Vagina (tissue), 2 donors: Measurements from ENCODE around the gene KIDINS220.

Source experiments
- CTCF ChIP-seq, 3 experiments: fragments of 450-650 bp in 2 of 3; fragments of 200-600 bp in 1 of 3; sonication (generic) in 1 of 3; IDR thresholded peaks; one replicate each; pipeline ENCODE4 v1.5.1; 2017 to 2019; ENCODE audit warnings: antibody characterized with exemption in 3 of 3, mild to moderate bottlenecking in 2 of 3, moderate library complexity in 2 of 3
- POLR2A ChIP-seq, 2 donors: fragments of 450-650 bp; IDR thresholded peaks; one replicate each; pipeline ENCODE4 v1.6.1; 2017; ENCODE audit warnings: antibody characterized with exemption in 2 of 2, mild to moderate bottlenecking in 2 of 2, moderate library complexity in 2 of 2
- POLR2AphosphoS5 ChIP-seq, 2 donors: sonication (generic); formaldehyde crosslinking; IDR thresholded peaks; one replicate each; pipeline ENCODE4 v1.9.0; 2017; ENCODE audit warnings: antibody characterized with exemption in 2 of 2, mild to moderate bottlenecking in 2 of 2, low read depth in 1 of 2; ENCODE audit not compliant: insufficient read depth in 1 of 2

- TF ChIP-seq CTCF (IDR thresholded peaks at IDR 0.05): no peak
- TF ChIP-seq POLR2A (IDR thresholded peaks at IDR 0.05): no peak
- no peak for TF ChIP-seq POLR2AphosphoS5 (IDR thresholded peaks at IDR 0.05; ENCODE audit: insufficient read depth in 1 of 2, low read depth in 1 of 2)
Measured at GRCh38 chr2:8819948-8820347, 17.5 kb downstream of the KIDINS220 start.
